Activated CD4-positive, alpha-beta T cell treated with anti-CD3 and anti-CD28 coated beads for 4 hours (primary cell): Measurements from ENCODE around the gene CTNND2.
"Not testable (repeated sequence)": the region's sequence is repeated elsewhere in the genome, so short reads cannot be mapped to it uniquely, and the experiment has no call there.

Experiments
- DNase-seq, 2 donors: peaks; one replicate each; pipeline ENCODE4 v3.0.0-alpha.2; 2020

CTNND2 gene

GRCh38 chr5:11054014-11054413, 850.2 kb downstream of the CTNND2 start:
- DNase-seq: no peak

GRCh38 chr5:11052871-11053270, 851.4 kb downstream of the CTNND2 start:
- no peak for DNase-seq

- no peak for DNase-seq
These were observed 853.5 kb downstream of the CTNND2 start for GRCh38 chr5:11050596-11051304.

- no peak for DNase-seq
These were observed 855.5 kb downstream of the CTNND2 start for GRCh38 chr5:11048760-11049159.

- DNase-seq: no peak
These were observed 856.6 kb downstream of the CTNND2 start for GRCh38 chr5:11047625-11048024.

GRCh38 chr5:11047030-11047429, 857.2 kb downstream of the CTNND2 start:
- no peak for DNase-seq

GRCh38 chr5:11046160-11046559, 858.1 kb downstream of the CTNND2 start:
- DNase-seq: no peak

- DNase-seq: no peak
These were observed 858.8 kb downstream of the CTNND2 start for GRCh38 chr5:11045411-11045810.

GRCh38 chr5:11044581-11044980, 859.7 kb downstream of the CTNND2 start:
- DNase-seq: no peak

GRCh38 chr5:11043881-11044280, 860.4 kb downstream of the CTNND2 start:
- no peak for DNase-seq

GRCh38 chr5:11040345-11040744, 863.9 kb downstream of the CTNND2 start:
- no peak for DNase-seq

GRCh38 chr5:11038772-11039171, 865.5 kb downstream of the CTNND2 start:
- DNase-seq: no peak

GRCh38 chr5:11037941-11038340, 866.3 kb downstream of the CTNND2 start:
- DNase-seq: no peak

GRCh38 chr5:11037080-11037479, 867.2 kb downstream of the CTNND2 start:
- DNase-seq: no peak

GRCh38 chr5:11030671-11031070, 873.6 kb downstream of the CTNND2 start:
- DNase-seq: no peak

GRCh38 chr5:11027660-11028059, 876.6 kb downstream of the CTNND2 start:
- DNase-seq: no peak

- no peak for DNase-seq
These were observed 877.7 kb downstream of the CTNND2 start for GRCh38 chr5:11026543-11026942.

- no peak for DNase-seq
These were observed 880.3 kb downstream of the CTNND2 start for GRCh38 chr5:11023945-11024344.

GRCh38 chr5:11013793-11014192, 890.5 kb downstream of the CTNND2 start:
- no peak for DNase-seq

GRCh38 chr5:11012295-11012694, 892.0 kb downstream of the CTNND2 start:
- DNase-seq: no peak

- DNase-seq: no peak
These were observed 893.6 kb downstream of the CTNND2 start for GRCh38 chr5:11010429-11011210.

GRCh38 chr5:11009576-11009975, 894.7 kb downstream of the CTNND2 start:
- DNase-seq: no peak

GRCh38 chr5:11007269-11007870, 896.9 kb downstream of the CTNND2 start:
- DNase-seq: no peak

GRCh38 chr5:11004523-11004922, 899.7 kb downstream of the CTNND2 start:
- not testable (repeated sequence) for DNase-seq
